Measurements from ENCODE around the gene VSIG4.
"Not testable (repeated sequence)": the region's sequence is repeated elsewhere in the genome, so short reads cannot be mapped to it uniquely, and the experiment has no call there.

Gene VSIG4

GRCh38 chrX:65985211-65985610 is 54.7 kb downstream of the VSIG4 start:
- H2BK5ac ChIP-seq (ENCODE audit: low read length) = no peak overlapping the region
- no peaks in the 10 kb centered on the region for H3K27me3 ChIP-seq (ENCODE audit: control insufficient read depth in 3 of 3, insufficient read depth in 3 of 3, low read depth in 1 of 3, low read length in 3 of 3)
- H2AK5ac ChIP-seq (ENCODE audit: low read depth, low read length) = no peak overlapping the region
- H2BK15ac ChIP-seq (ENCODE audit: low read length) = no peak overlapping the region
- no CpG with 5 or more reads among the region's 3 CpGs for WGBS, 2 donors (ENCODE audit: extremely low coverage in 2 of 2, insufficient read length in 2 of 2, insufficient replicate concordance in 1 of 2)
- no peaks in the 10 kb centered on the region for H3K4me1 ChIP-seq (ENCODE audit: control insufficient read depth in 2 of 2, insufficient read depth in 1 of 2, low read depth in 1 of 2, low read length in 2 of 2)
- no peak overlapping the region for H3K4ac ChIP-seq (ENCODE audit: low read length)
- no peak overlapping the region for H3K9ac ChIP-seq (ENCODE audit: low read depth, low read length, poor library complexity)
- H3K4me2 ChIP-seq (ENCODE audit: insufficient read depth, low read length, poor library complexity, severe bottlenecking) = no peak overlapping the region
- no peak overlapping the region for H2BK120ac ChIP-seq (ENCODE audit: low read depth, low read length)
- no peaks in the 10 kb centered on the region for H3K9me3 ChIP-seq (replicated peaks in 1 of 2; ENCODE audit: control insufficient read depth in 2 of 2, insufficient read depth in 1 of 2, low read depth in 1 of 2, low read length in 2 of 2)
- no peak overlapping the region for H2BK12ac ChIP-seq (ENCODE audit: low read length)
- H3K27ac ChIP-seq (replicated peaks; ENCODE audit: low read length) = no peak overlapping the region
- no peaks in the 10 kb centered on the region for H3K79me1 ChIP-seq (ENCODE audit: low read depth, low read length)
- H3K23ac ChIP-seq (ENCODE audit: low read depth, low read length, poor library complexity) = no peak overlapping the region
- H4K8ac ChIP-seq (ENCODE audit: low read depth, low read length) = no peak overlapping the region
- H3K4me3 ChIP-seq (ENCODE audit: low read length in 2 of 2) = no peak overlapping the region
- no peak overlapping the region for H3K14ac ChIP-seq (ENCODE audit: low read length)
- no peak for DNase-seq (ENCODE audit: low spot score)
- H4K91ac ChIP-seq (ENCODE audit: low read depth, low read length, poor library complexity) = no peak overlapping the region
- H2AFZ ChIP-seq (ENCODE audit: low read length) = no peak overlapping the region
- no peaks in the 10 kb centered on the region for H3K36me3 ChIP-seq (replicated peaks in 1 of 2; ENCODE audit: control insufficient read depth in 2 of 2, insufficient read depth in 2 of 2, low read length in 2 of 2)
- no peak overlapping the region for H3K18ac ChIP-seq (ENCODE audit: low read length)

GRCh38 chrX:65977161-65977560 is 62.7 kb downstream of the VSIG4 start:
- not testable (repeated sequence) for H3K9me3 ChIP-seq (replicated peaks in 1 of 2; ENCODE audit: control insufficient read depth in 2 of 2, insufficient read depth in 1 of 2, low read depth in 1 of 2, low read length in 2 of 2); H3K23ac ChIP-seq (ENCODE audit: low read depth, low read length, poor library complexity); H3K27me3 ChIP-seq (ENCODE audit: control insufficient read depth in 3 of 3, insufficient read depth in 3 of 3, low read depth in 1 of 3, low read length in 3 of 3); H3K79me1 ChIP-seq (ENCODE audit: low read depth, low read length); H4K91ac ChIP-seq (ENCODE audit: low read depth, low read length, poor library complexity); H3K4me1 ChIP-seq (ENCODE audit: control insufficient read depth in 2 of 2, insufficient read depth in 1 of 2, low read depth in 1 of 2, low read length in 2 of 2); H3K4me3 ChIP-seq (ENCODE audit: low read length in 2 of 2); H2BK12ac ChIP-seq (ENCODE audit: low read length); H2BK5ac ChIP-seq (ENCODE audit: low read length); H2AK5ac ChIP-seq (ENCODE audit: low read depth, low read length); H3K9ac ChIP-seq (ENCODE audit: low read depth, low read length, poor library complexity); H3K4ac ChIP-seq (ENCODE audit: low read length); H2BK15ac ChIP-seq (ENCODE audit: low read length); H3K27ac ChIP-seq (replicated peaks; ENCODE audit: low read length); H3K4me2 ChIP-seq (ENCODE audit: insufficient read depth, low read length, poor library complexity, severe bottlenecking); H4K8ac ChIP-seq (ENCODE audit: low read depth, low read length); H3K18ac ChIP-seq (ENCODE audit: low read length); H2AFZ ChIP-seq (ENCODE audit: low read length); DNase-seq (ENCODE audit: low spot score); H3K14ac ChIP-seq (ENCODE audit: low read length); H2BK120ac ChIP-seq (ENCODE audit: low read depth, low read length); H3K36me3 ChIP-seq (replicated peaks in 1 of 2; ENCODE audit: control insufficient read depth in 2 of 2, insufficient read depth in 2 of 2, low read length in 2 of 2)
- WGBS, 2 donors (ENCODE audit: extremely low coverage in 2 of 2, insufficient read length in 2 of 2, insufficient replicate concordance in 1 of 2) = no CpG with 5 or more reads among the region's 1 CpG

- Histone ChIP-seq H2BK12ac (ENCODE audit: low read length) (no peak overlapping the region), H2BK15ac (ENCODE audit: low read length) (no peak overlapping the region), H3K4ac (ENCODE audit: low read length) (no peak overlapping the region), H3K27me3 (ENCODE audit: control insufficient read depth in 3 of 3, insufficient read depth in 3 of 3, low read depth in 1 of 3, low read length in 3 of 3) (peaks cover 0 to 13% (median 0%) of the 10 kb centered on the region in 3 experiments), H3K9me3 (replicated peaks in 1 of 2; ENCODE audit: control insufficient read depth in 2 of 2, insufficient read depth in 1 of 2, low read depth in 1 of 2, low read length in 2 of 2) (no peaks in the 10 kb centered on the region), H4K91ac (ENCODE audit: low read depth, low read length, poor library complexity) (no peak overlapping the region), H3K14ac (ENCODE audit: low read length) (no peak overlapping the region), H3K4me2 (ENCODE audit: insufficient read depth, low read length, poor library complexity, severe bottlenecking) (no peak overlapping the region), H2BK120ac (ENCODE audit: low read depth, low read length) (no peak overlapping the region), H3K18ac (ENCODE audit: low read length) (no peak overlapping the region), H3K36me3 (replicated peaks in 1 of 2; ENCODE audit: control insufficient read depth in 2 of 2, insufficient read depth in 2 of 2, low read length in 2 of 2) (no peaks in the 10 kb centered on the region), H2AK5ac (ENCODE audit: low read depth, low read length) (no peak overlapping the region), H2BK5ac (ENCODE audit: low read length) (no peak overlapping the region), H3K9ac (ENCODE audit: low read depth, low read length, poor library complexity) (no peak overlapping the region), H4K8ac (ENCODE audit: low read depth, low read length) (no peak overlapping the region), H2AFZ (ENCODE audit: low read length) (no peak overlapping the region), H3K4me3 (ENCODE audit: low read length in 2 of 2) (no peak overlapping the region), H3K4me1 (ENCODE audit: control insufficient read depth in 2 of 2, insufficient read depth in 1 of 2, low read depth in 1 of 2, low read length in 2 of 2) (no peaks in the 10 kb centered on the region), H3K79me1 (ENCODE audit: low read depth, low read length) (no peaks in the 10 kb centered on the region), H3K23ac (ENCODE audit: low read depth, low read length, poor library complexity) (no peak overlapping the region), H3K27ac (replicated peaks; ENCODE audit: low read length) (no peak overlapping the region)
- DNase-seq (ENCODE audit: low spot score) = no peak
These were observed 63.7 kb downstream of the VSIG4 start for GRCh38 chrX:65976161-65976560.

DNA sequence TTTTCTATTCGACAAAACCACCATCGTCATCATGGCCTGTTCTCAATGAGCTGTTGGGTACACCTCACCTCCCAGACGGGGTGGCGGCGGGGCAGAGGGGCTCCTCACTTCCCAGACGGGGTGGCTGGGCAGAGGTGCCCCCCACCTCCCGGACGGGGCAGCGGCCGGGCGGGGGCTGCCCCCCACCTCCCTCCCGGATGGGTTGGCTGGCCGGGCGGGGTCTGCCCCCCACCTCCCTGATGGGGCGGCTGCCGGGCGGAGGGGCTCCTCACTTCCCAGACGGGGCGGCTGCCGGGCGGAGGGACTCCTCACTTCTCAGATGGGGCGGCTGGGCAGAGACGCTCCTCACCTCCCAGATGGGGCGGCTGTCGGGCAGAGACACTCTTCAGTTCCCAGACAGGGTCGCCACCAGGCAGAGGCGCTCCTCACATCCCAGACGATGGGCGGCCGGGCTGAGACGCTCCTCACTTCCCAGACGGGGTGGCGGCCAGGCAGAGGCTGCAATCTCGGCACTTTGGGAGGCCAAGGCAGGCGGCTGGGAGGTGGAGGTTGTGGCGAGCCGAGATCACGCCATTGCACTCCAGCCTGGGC is 64.6 kb downstream of the VSIG4 start:
- not testable (repeated sequence) for H3K9ac ChIP-seq (ENCODE audit: low read depth, low read length, poor library complexity); H3K4ac ChIP-seq (ENCODE audit: low read length); H3K9me3 ChIP-seq (replicated peaks in 1 of 2; ENCODE audit: control insufficient read depth in 2 of 2, insufficient read depth in 1 of 2, low read depth in 1 of 2, low read length in 2 of 2); H3K4me1 ChIP-seq (ENCODE audit: control insufficient read depth in 2 of 2, insufficient read depth in 1 of 2, low read depth in 1 of 2, low read length in 2 of 2); H4K91ac ChIP-seq (ENCODE audit: low read depth, low read length, poor library complexity); H3K4me2 ChIP-seq (ENCODE audit: insufficient read depth, low read length, poor library complexity, severe bottlenecking); H2BK120ac ChIP-seq (ENCODE audit: low read depth, low read length); H2AFZ ChIP-seq (ENCODE audit: low read length); H3K36me3 ChIP-seq (replicated peaks in 1 of 2; ENCODE audit: control insufficient read depth in 2 of 2, insufficient read depth in 2 of 2, low read length in 2 of 2); DNase-seq (ENCODE audit: low spot score); H3K79me1 ChIP-seq (ENCODE audit: low read depth, low read length); H4K8ac ChIP-seq (ENCODE audit: low read depth, low read length); H2AK5ac ChIP-seq (ENCODE audit: low read depth, low read length); H2BK5ac ChIP-seq (ENCODE audit: low read length); H3K14ac ChIP-seq (ENCODE audit: low read length); H3K18ac ChIP-seq (ENCODE audit: low read length); H2BK12ac ChIP-seq (ENCODE audit: low read length); H2BK15ac ChIP-seq (ENCODE audit: low read length); H3K23ac ChIP-seq (ENCODE audit: low read depth, low read length, poor library complexity); H3K4me3 ChIP-seq (ENCODE audit: low read length in 2 of 2); H3K27ac ChIP-seq (replicated peaks; ENCODE audit: low read length)
- peaks cover 0 to 19% (median 0%) of the 10 kb centered on the region in 3 experiments for H3K27me3 ChIP-seq (ENCODE audit: control insufficient read depth in 3 of 3, insufficient read depth in 3 of 3, low read depth in 1 of 3, low read length in 3 of 3)
- no CpG with 5 or more reads among the region's 38 CpGs for WGBS, 2 donors (ENCODE audit: extremely low coverage in 2 of 2, insufficient read length in 2 of 2, insufficient replicate concordance in 1 of 2)

Measured in neuronal stem cell (in vitro differentiated cells).